Lower leg skin (tissue), 4 donors: ENCODE data around the gene TMEM94. TPM values are rescaled to one million over a fixed set of nuclear protein-coding genes. Genes with fewer than 3 reads are reported as not detected.

Source experiments
- DNase-seq, 2 donors: peaks; one replicate each; pipeline ENCODE4 v3.0.0-alpha.2; 2019; ENCODE audit warnings: low spot score in 2 of 2
- H3K4me3 ChIP-seq: fragments of 200-600 bp; sonication (generic); 2 replicates; pipeline ENCODE4 v1.5.1; 2017; ENCODE audit warnings: mild to moderate bottlenecking, low read depth; ENCODE audit not compliant: poor library complexity, severe bottlenecking
- CTCF ChIP-seq, 3 donors: fragments of 450-650 bp; IDR thresholded peaks; one replicate each; pipeline ENCODE4 v1.5.1; 2016; ENCODE audit warnings: antibody characterized with exemption in 3 of 3, mild to moderate bottlenecking in 3 of 3, moderate library complexity in 2 of 3
- POLR2A ChIP-seq, 2 donors: fragments of 450-650 bp; IDR thresholded peaks; one replicate each; pipeline ENCODE4 v1.6.1; 2016 to 2017; ENCODE audit warnings: antibody characterized with exemption in 2 of 2, mild to moderate bottlenecking in 1 of 2, moderate library complexity in 1 of 2
- WGBS, 2 donors: methylation state at CpG; one replicate each; pipeline ENCODE4 v1.1.5; 2018; 5-methylcytosine and 5-hydroxymethylcytosine counted together
- intact Hi-C: fragments of 100-400 bp; cut with DNase I; formaldehyde crosslinking; loops from one replicate; pipeline ENCODE4 v1.15.0; 2023; ENCODE audit warnings: low total_unique reads
- total RNA-seq, 4 donors: library from RNA; depleted of rRNA; stranded (reverse); fragments of >200 nt; gene quantifications; one replicate each; pipeline ENCODE4 v1.1.0, GENCODE V29; 2016

Gene TMEM94
- total RNA-seq, 4 donors from 2014 or later: 39.3 to 103 (median 79.0) TPM

GRCh38 chr17:75521290-75521689, 64.9 kb downstream of the TMEM94 start:
- WGBS, 2 donors: 75 to 91% methylated on average over 7 to 8 of the region's 8 CpGs
- intact Hi-C loops: no loop called here
- no peak overlapping the region for H3K4me3 ChIP-seq
- no peak for DNase-seq
- TF ChIP-seq POLR2A (IDR thresholded peaks at IDR 0.05) (no peak), CTCF (IDR thresholded peaks at IDR 0.05) (no peak)

GRCh38 chr17:75521951-75522727, 65.7 kb downstream of the TMEM94 start:
- no peak for DNase-seq
- intact Hi-C loops: no loop called here
- no peak overlapping the region for H3K4me3 ChIP-seq
- 81 to 88% methylated on average over 13 to 31 of the region's 33 CpGs for WGBS, 2 donors
- TF ChIP-seq POLR2A (IDR thresholded peaks at IDR 0.05) (no peak), CTCF (IDR thresholded peaks at IDR 0.05) (no peak)

- intact Hi-C loops: no loop called here
- WGBS, 2 donors: 93 to 96% methylated on average over 7 of the region's 7 CpGs
- TF ChIP-seq CTCF (IDR thresholded peaks at IDR 0.05) (no peak), POLR2A (IDR thresholded peaks at IDR 0.05) (no peak)
- no peak for DNase-seq
- no peak overlapping the region for H3K4me3 ChIP-seq
Measured at GRCh38 chr17:75523647-75524046, 67.2 kb downstream of the TMEM94 start.

GRCh38 chr17:75524269-75524969, 68.0 kb downstream of the TMEM94 start:
- no peak for TF ChIP-seq POLR2A (IDR thresholded peaks at IDR 0.05)
- TF ChIP-seq CTCF (IDR thresholded peaks at IDR 0.05): no peak
- DNase-seq: no peak
- intact Hi-C loops: no loop called here
- H3K4me3 ChIP-seq: no peak overlapping the region
- 21 to 26% methylated on average over 21 to 24 of the region's 24 CpGs for WGBS, 2 donors

GRCh38 chr17:75524970-75525805, 68.8 kb downstream of the TMEM94 start, which contains the start of gene LLGL2:
LLGL2 (plus strand) TSS chr17:75525697; CDS start chr17:75543427, 17,730 bp downstream.
- TF ChIP-seq POLR2A (IDR thresholded peaks at IDR 0.05) (no peak), CTCF (IDR thresholded peaks at IDR 0.05) (no peak)
- H3K4me3 ChIP-seq: peak within 1 kb of the TSS; percentile 51
- intact Hi-C loops: no loop called here
- 0% methylated on average over 7 to 15 of the region's 108 CpGs for WGBS, 2 donors
- peak; percentile 50 to 94 for DNase-seq
